ENCODE measurements around the gene RPEL1.
A peak's percentile ranks its signal among the peaks of the same experiment; 100 is the strongest.
"Not testable (repeated sequence)": the region's sequence is repeated elsewhere in the genome, so short reads cannot be mapped to it uniquely, and the experiment has no call there.

Gene RPEL1

GRCh38 chr10:103232772-103233488 is 12.8 kb upstream of the RPEL1 start:
- peak; percentile 44 for DNase-seq (ENCODE audit: low spot score)
- FAIRE-seq = no peak

DNA sequence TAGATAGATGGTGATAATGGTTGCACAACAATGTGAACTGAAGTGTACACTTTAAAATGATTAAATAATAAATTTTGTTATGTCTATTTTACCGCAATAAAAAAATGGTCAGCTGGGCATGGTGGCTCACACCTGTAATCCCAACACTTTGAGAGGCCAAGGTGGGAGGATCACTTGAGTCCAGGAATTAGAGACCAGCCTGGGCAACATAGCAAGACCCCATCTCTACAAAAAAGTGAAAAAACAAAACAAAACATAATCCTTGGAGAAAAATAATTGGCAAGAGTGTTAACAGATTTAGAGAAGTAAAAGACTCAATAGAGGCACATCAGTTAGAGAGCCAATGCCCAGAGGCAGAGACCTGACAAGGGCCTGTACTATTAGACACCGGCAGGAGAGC is 9.9 kb upstream of the RPEL1 start:
- DNase-seq (ENCODE audit: low spot score) = no peak
- FAIRE-seq = no peak

- FAIRE-seq (no peak), DNase-seq (ENCODE audit: low spot score) (no peak)
Measured at GRCh38 chr10:103238506-103239252, 7.0 kb upstream of the RPEL1 start.

GRCh38 chr10:103241262-103242011 is 4.2 kb upstream of the RPEL1 start:
- FAIRE-seq (peak; percentile 85), DNase-seq (ENCODE audit: low spot score) (peak; percentile 90)

- no peak for FAIRE-seq
Measured at GRCh38 chr10:103244666-103245271, 918 bp upstream of the RPEL1 start.

GRCh38 chr10:103246324-103246723 is 637 bp downstream of the RPEL1 start:
- DNase-seq (ENCODE audit: low spot score) = no peak
- FAIRE-seq = no peak

More at GRCh38 chr10:103244666-103245271, 918 bp upstream of the RPEL1 start:
- peak; percentile 60 for DNase-seq (ENCODE audit: low spot score)

GRCh38 chr10:103254113-103254512 is 8.4 kb downstream of the RPEL1 start:
- DNase-seq (ENCODE audit: low spot score) (no peak), FAIRE-seq (no peak)

- FAIRE-seq (peak; percentile 64), DNase-seq (ENCODE audit: low spot score) (peak; percentile 29)
Measured at GRCh38 chr10:103254538-103255325, 9.0 kb downstream of the RPEL1 start.

- DNase-seq (ENCODE audit: low spot score) (no peak), FAIRE-seq (no peak)
Measured at GRCh38 chr10:103256613-103257012, 10.9 kb downstream of the RPEL1 start.

DNA sequence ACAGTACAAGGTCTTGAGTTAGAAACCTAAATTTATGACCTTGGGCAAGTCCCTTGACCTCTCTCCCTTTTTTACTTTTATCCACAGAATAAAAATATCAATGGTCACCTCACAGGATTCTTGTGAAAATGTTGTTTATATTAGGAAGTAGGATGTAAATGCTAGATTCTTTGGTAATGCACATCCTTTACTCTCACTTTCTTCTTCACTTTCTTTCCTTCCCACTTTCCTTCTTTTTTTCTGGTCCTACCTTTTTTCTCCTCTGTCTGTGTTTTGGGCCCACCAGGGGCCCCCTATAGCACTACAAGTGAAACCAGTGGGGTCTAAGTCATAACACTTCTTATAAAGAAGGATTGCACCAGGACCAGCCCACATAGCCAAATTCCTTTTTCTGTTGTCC is 12.1 kb downstream of the RPEL1 start:
- FAIRE-seq (no peak), DNase-seq (ENCODE audit: low spot score) (no peak)

- DNase-seq (ENCODE audit: low spot score); FAIRE-seq: not testable (repeated sequence)
Measured at GRCh38 chr10:103258928-103259327, 13.2 kb downstream of the RPEL1 start.

- DNase-seq (ENCODE audit: low spot score) (no peak), FAIRE-seq (no peak)
Measured at GRCh38 chr10:103259989-103260388, 14.3 kb downstream of the RPEL1 start.

DNA sequence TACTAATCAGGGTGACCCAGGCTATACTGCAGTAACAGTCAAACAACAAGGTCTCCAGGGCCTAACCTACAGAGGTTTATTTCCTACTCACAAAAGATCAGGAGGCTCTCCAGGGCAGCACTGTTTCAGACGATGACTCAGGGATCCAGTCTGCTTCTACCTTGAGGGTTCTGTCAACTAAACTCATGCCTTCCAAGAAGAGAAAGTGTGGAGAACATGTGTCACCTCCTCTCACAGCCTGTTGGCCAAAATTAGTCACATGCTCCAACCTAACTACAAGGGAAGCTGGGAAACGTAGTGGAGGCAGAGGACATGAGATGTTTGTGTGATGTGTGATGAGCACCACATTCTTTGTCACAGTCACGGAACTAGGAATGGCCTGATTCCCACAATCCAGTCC is 16.5 kb downstream of the RPEL1 start:
- DNase-seq (ENCODE audit: low spot score) (peak; percentile 40), FAIRE-seq (no peak)

DNA sequence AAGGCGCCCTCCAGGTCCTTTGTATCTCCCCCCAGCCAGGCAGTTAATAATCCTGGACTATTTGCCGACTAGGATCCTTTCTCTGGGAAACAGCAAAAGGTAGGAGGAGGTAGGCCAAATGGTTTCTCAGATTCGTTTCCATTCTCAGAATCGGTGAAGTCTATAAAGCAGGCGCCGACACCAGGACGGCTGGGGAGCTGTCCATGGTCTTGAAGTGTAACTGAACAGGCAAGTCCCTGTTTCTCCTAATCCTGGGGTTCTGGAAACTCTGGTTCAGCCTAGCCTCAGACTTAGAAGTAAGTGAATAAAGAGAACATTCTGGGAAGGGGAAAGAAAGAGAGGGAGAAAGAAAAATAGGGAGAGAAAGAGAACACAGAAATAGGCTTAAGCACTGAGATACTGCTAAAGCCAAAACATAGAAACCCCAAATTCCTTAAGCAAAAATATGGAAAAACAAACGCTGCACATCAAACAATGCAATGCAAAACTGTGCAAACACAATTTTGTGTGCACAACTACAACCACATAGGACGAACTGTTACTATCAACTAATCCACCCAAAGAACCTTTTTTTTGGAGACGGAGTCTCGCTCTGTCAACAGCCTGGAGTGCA is 20.1 kb downstream of the RPEL1 start:
- DNase-seq (ENCODE audit: low spot score) (no peak), FAIRE-seq (no peak)

DNA sequence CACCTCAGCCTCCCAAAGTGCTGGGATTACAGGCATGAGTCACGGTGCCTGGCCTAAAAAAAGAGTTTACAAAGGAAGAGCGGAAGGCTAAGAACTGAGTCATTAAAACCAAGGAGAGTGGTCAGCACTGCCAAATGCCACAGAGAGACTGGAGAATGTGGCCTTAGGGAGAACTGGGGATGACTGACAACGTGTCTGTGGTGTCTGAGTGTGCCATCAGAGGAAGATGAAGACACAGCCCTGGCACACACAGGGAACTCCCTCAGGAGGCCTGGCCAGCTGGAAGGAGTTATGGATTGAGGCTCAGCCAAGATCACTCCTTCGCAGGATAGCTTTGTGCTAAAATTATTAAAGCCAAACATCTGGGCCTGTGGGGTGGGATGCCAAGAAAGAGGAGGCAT is 27.4 kb downstream of the RPEL1 start:
- DNase-seq (ENCODE audit: low spot score) (peak; percentile 97), FAIRE-seq (peak; percentile 97)

- FAIRE-seq = no peak
- DNase-seq (ENCODE audit: low spot score) = no peak
Measured at GRCh38 chr10:103276251-103276895, 30.7 kb downstream of the RPEL1 start.

GRCh38 chr10:103276896-103277712 is 31.4 kb downstream of the RPEL1 start, which contains the start of gene INA:
INA (plus strand) TSS chr10:103277138; CDS start chr10:103277212, 74 bp downstream.
- DNase-seq (ENCODE audit: low spot score) = no peak
- no peak for FAIRE-seq

DNA sequence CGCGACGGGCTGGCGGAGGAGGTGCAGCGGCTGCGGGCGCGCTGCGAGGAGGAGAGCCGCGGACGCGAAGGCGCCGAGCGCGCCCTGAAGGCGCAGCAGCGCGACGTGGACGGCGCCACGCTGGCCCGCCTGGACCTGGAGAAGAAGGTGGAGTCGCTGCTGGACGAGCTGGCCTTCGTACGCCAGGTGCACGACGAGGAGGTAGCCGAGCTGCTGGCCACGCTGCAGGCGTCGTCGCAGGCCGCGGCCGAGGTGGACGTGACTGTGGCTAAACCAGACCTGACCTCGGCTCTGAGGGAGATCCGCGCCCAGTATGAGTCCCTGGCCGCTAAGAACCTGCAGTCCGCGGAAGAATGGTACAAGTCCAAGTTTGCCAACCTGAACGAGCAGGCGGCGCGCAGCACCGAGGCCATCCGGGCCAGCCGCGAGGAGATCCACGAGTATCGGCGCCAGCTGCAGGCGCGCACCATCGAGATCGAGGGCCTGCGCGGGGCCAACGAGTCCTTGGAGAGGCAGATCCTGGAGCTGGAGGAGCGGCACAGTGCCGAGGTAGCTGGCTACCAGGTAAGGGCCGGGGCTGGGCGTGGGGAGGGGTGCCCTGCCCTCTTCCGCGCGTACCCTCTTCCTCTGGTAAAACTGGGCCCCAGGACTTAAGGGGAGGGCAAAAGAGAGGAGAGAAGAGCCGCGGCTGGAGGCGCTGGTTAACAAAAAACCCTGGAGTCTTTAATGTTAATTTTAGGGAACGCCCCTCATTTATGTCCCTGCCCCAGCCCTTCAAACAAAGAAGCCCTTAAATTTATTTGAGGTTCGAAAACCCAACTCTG is 32.2 kb downstream of the RPEL1 start:
- FAIRE-seq = no peak
- no peak for DNase-seq (ENCODE audit: low spot score)

All from RCC 7860 (cell line).